Left renal cortex interstitium (tissue), 4 donors: ENCODE data around the gene KCNH2. TPM values are rescaled to one million over a fixed set of nuclear protein-coding genes. Genes with fewer than 3 reads are reported as not detected.
"Not testable (repeated sequence)": the region's sequence is repeated elsewhere in the genome, so short reads cannot be mapped to it uniquely, and the experiment has no call there.

Source experiments
- DNase-seq, 4 donors: peaks; one replicate each; pipeline ENCODE4 v3.0.0-alpha.2; 2013; ENCODE audit warnings: low read depth in 4 of 4, low spot score in 2 of 4, missing footprints in 1 of 4
- polyA plus RNA-seq, 4 donors: library from polyadenylated mRNA; unstranded; fragments of 120-200 nt; gene quantifications; one replicate each; pipeline ENCODE4 v1.2.1, GENCODE V29; 2013; ENCODE audit not compliant: insufficient read length in 4 of 4

The KCNH2 gene
- polyA plus RNA-seq: 10 to 100 TPM; 15.4 to 23.2 (median 20.1) TPM

DNA sequence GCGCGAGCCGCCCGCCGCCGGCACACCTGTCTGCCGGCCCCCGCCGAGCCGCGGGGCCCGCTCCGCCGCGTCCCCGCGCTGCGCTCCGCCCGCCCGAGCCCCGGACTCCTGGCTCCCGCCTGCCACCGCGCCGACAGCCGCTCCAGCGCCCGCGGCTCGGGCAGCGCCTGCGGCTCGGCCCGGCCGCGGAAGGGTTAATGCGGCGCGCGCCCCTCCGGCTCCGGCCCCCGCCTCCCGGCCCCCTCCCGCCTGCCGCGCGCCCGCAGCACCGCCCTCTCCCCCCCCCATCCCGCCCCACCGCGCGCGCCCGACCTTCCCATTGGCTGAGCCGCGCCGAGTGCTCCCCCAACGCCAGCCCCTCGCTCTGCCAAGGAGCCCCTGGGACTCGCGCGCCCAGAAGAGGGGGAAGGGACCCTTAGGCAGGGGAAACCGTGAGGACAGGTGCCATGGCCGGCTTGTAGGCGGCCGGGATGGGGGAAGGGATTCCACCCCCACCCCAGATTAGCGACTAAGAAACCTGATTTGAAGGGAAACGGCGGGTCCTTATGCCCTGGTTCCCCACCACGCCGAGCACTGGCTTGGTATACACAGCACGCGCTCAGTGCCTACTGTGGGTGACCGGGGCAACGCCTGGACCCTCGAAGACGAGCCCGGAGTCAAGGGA, at the start of gene KCNH2:
KCNH2 (minus strand) TSS at position 196 of the 664 bp plus-strand sequence. CDS start 408 bp downstream, outside the sequence.
- no peak for DNase-seq

- not testable (repeated sequence) for DNase-seq
Observed at GRCh38 chr7:151027728-151028130, 49.6 kb upstream of the KCNH2 start.

GRCh38 chr7:151026771-151027727, 48.9 kb upstream of the KCNH2 start:
- DNase-seq: not testable (repeated sequence)

DNA sequence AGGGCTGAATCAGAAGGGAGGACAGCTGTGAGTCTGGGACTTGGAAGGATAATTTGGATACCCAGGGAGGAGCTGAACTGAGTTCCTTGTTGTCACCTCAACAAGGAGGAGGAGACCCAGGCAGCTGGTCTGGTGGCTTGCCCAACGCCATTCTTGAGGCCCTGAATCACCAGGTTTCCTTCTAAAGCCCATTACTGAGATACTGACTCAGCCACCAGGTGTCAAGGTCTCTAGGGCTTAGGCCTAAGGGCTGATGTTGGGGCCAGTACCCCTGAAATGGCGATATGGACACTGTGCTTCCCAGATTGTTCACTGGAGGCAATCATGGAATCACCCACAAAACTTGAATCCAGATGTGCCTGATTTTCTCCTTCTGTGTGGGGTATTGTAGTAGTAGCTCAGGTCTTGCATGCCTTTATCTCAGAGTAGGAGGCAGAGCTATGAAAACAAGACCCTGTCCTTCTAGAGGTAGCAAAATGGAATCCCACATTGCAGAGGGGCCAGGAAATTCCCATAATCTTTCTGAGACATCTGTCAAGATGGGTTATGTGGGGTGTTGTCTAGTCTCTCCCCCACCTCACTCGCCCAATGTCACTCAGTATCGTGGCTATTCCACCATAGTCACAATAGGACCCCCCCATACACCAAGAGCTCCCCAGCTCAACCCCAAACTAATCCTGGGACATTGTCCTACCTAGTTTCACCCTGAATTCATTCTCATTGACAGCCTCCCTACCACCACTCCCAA, 48.0 kb upstream of the KCNH2 start:
- no peak for DNase-seq

DNA sequence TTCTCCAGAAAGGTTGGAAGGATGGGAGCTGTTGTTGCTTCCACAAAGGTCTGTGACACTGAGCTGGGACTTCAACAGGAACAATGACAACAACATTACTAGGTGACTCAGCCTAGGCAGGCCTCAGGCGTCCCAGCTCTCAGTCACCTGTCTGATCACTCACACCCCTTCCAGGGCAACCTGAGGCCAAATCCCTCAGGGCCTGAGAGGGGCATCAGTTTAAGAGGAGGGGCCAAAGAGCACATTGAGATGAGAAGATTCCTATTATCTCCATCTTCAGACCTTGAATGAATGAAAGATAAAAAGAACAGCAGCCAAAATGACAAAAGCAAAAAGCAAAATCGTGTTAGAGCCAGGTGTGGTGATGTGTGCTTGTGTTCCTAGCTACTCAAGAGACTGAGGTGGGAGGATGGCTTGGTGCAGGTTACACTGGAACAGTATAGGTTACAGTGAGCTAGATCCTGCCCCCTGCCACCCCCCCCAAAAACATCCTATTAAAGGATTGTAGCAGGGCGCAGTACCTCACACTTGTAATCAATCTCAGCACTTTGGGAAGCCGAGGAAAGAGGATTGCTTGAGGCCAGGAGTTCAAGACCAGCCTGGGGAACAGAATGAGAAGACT, 46.4 kb upstream of the KCNH2 start, which contains the start of gene ATG9B:
ATG9B (minus strand) TSS at position 60 of the 622 bp plus-strand sequence. CDS start 71 bp downstream, outside the sequence.
- no peak for DNase-seq

GRCh38 chr7:151023232-151023631, 45.1 kb upstream of the KCNH2 start:
- no peak for DNase-seq

GRCh38 chr7:151020231-151020630, 42.1 kb upstream of the KCNH2 start:
- DNase-seq: no peak

- DNase-seq: no peak
Observed at GRCh38 chr7:151019130-151019447, 41.0 kb upstream of the KCNH2 start.

DNA sequence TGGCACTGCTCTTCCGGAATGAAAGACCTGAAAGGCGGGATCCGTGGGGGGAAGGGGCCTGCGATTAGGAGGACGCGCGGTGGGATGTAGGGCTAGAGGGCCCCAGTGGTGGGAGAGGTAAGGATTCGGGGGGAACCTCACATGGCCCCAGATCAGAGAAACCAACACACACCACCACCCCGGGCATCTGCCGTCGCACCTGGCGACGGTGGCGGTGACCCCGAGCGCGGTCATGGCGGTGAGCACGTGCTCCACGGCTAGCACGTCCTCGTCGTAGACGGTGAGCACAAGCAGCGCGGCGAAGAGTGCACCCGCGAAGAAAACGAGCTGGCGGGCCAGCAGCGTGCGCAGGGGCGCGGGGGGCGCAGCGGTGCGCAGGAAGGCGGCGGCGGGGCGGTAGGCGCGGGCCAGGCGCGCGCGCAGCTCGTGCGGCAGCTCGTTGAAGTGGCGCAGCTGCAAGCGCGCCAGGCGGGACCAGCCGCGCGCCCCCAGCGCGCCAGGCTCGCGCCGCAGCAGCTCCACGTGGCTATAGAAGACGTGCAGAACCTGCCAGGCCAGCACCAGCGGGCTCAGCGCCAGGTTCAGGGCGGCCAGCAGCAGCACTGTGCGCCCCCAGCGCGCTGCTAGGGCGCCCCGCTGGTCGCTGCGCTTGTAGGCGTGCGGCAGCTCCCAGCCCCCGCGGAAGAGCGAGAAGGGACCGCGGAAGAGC, 40.5 kb upstream of the KCNH2 start:
- no peak for DNase-seq

GRCh38 chr7:151017953-151018420, 39.9 kb upstream of the KCNH2 start:
- peak in 1 of 4 donors; percentile 56 for DNase-seq

- no peak for DNase-seq
Observed at GRCh38 chr7:151017370-151017952, 39.3 kb upstream of the KCNH2 start.

DNA sequence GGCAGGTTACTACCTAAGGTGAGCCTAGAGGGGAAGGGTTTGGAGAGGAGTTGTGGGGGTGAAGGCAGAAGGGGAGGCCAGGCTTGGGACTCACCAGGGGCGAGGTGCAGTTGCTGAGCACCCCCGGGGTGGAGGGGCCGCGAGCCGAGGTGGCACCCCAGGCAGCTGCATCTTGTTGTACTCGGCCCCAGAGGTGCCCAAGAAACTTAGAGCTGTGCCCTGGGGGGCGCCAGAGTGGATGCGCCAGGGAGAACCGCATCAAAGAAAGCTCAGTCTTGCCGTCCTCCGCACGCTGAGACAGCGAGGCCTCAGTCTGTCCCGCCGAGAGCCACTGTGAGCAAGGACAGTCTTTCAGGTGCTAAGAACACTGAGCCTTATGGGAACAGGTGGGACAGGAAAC, 38.8 kb upstream of the KCNH2 start:
- DNase-seq: no peak

- no peak for DNase-seq
Observed at GRCh38 chr7:151016505-151016904, 38.4 kb upstream of the KCNH2 start.

DNA sequence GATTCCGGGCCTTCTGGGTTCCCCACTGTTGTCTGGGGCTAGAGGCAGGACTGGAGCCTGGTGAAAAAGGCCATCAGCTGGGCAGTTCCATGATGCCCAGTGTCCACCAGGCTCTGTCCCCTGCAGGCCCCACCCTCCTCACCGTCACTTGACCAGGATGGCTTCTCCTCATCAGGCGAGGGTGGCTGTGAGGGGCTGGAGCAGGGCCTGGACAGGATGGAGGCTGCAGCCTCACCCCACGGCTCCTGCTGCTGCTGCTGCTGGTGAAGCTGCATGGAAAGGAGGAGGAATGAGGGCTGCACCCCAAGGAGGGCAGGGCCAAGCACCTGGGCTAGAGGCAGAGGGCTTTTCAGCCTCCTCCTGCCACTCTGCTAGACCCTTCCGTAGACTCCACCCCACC, 37.8 kb upstream of the KCNH2 start:
- no peak for DNase-seq

DNA sequence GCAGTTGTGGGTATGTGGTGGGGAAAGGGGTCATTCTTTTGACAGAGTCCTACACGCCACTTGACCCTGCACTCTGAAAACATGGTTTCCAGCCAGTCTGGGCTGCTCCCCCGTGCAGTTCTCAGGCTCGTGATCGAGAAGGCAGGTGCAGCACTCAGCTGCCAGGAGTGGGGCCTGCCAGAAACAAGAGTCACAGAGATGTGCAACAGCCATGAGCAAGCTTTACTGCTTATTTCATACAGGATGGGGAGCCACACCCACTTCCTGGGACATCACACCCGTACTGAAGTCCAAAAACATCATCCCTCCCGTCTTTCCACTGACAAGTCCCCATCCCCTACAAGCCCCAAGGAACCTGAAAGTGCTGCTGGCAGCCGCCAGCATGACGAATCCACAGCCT, 36.8 kb upstream of the KCNH2 start:
- no peak for DNase-seq

GRCh38 chr7:151013733-151014497, 35.8 kb upstream of the KCNH2 start:
- DNase-seq: peak in 1 of 4 donors; percentile 73

DNA sequence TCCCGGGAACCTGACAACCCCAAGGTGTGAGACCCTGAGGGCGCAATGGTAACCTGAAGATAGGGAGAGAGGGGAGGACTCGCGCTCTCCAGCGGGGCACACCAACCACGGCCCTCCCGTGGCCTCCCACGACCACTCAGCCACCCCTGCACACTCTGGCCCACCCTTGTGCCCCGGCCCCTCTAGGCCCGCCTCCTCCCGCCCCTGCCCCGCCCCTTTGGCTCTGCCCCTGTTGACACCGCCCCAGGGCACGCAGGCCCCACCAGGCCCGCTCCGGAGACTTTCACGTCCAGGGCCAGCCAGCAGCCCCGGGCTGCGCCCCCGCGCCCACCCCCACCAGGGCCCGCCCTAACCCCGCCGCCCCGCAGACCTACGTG, 35.2 kb upstream of the KCNH2 start:
- no peak for DNase-seq

DNA sequence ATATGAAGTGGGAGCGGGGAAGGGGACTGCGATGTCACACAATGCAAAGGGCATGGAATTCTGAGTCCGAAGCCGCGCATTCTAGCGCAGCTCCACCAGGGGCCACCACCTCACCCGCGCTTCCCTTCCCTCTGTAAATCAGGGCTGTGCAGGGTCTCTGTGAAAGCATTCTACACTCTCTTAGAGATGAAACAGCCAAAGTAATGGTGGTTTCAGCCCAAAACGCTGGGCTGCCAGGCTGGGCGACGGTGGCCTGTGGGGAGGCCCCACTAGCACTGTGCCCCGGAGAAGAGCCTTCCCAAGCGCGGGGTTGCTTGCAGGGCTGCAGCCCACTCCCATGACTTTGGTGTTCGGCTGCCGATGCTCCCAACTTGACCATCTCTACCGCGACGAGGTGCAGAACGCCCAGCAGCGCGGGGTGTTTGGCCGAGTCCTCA, 34.8 kb upstream of the KCNH2 start:
- DNase-seq: no peak
